Measurements from ENCODE around the gene COBLL1. TPM values are rescaled to one million over a fixed set of nuclear protein-coding genes. Genes with fewer than 3 reads are reported as not detected.

Gene COBLL1
- total and polyA plus RNA-seq, 4 donors, result 16.3 to 114 (median 36.4) TPM

GRCh38 chr2:164756773-164757172 lies 84.8 kb downstream of the COBLL1 start (continued):
- no peak for TF ChIP-seq REST (IDR thresholded peaks at IDR 0.05)

GRCh38 chr2:164755952-164756351 lies 85.7 kb downstream of the COBLL1 start:
- peaks cover 0 to 3% (median 2%) of the 10 kb centered on the region in 4 donors for H3K36me3 ChIP-seq (ENCODE audit: control insufficient read depth in 4 of 4, insufficient read depth in 3 of 4, low read depth in 1 of 4, low read length in 3 of 4)
- TF ChIP-seq HNF4G (IDR thresholded peaks at IDR 0.05), result no peak
- TF ChIP-seq MAX (IDR thresholded peaks at IDR 0.05), result no peak
- no peak for TF ChIP-seq EGR1 (IDR thresholded peaks at IDR 0.05; ENCODE audit: low read depth in 2 of 2)
- TF ChIP-seq SP1 (IDR thresholded peaks at IDR 0.05), result no peak
- TF ChIP-seq NR2F2 (IDR thresholded peaks at IDR 0.05), result no peak
- no peak for TF ChIP-seq GABPA (IDR thresholded peaks at IDR 0.05 in 1 of 2, conservative IDR thresholded peaks at IDR 0.05 in 1 of 2)
- no peak for TF ChIP-seq RAD21 (IDR thresholded peaks at IDR 0.05)
- no peak for TF ChIP-seq TAF1 (conservative IDR thresholded peaks at IDR 0.05)
- TF ChIP-seq FOXA1 (IDR thresholded peaks at IDR 0.05), result no peak
- no peak for TF ChIP-seq FOXA2 (IDR thresholded peaks at IDR 0.05)
- no peak for TF ChIP-seq JUND (IDR thresholded peaks at IDR 0.05)
- no peak for TF ChIP-seq YY1 (IDR thresholded peaks at IDR 0.05)
- TF ChIP-seq ATF3 (IDR thresholded peaks at IDR 0.05), result no peak
- no peak for TF ChIP-seq REST (IDR thresholded peaks at IDR 0.05)
- TF ChIP-seq CTCF (IDR thresholded peaks at IDR 0.05; ENCODE audit: low read depth, low read length, missing input control), result no peak
- no peak for TF ChIP-seq RXRA (IDR thresholded peaks at IDR 0.05)
- TF ChIP-seq ZBTB33 (IDR thresholded peaks at IDR 0.05), result no peak
- TF ChIP-seq HNF4A (conservative IDR thresholded peaks at IDR 0.05), result no peak
- H3K9me3 ChIP-seq (ENCODE audit: control insufficient read depth in 4 of 4, low read length in 3 of 4), result no peaks in the 10 kb centered on the region
- no peak overlapping the region for H3K4me3 ChIP-seq (ENCODE audit: low read depth in 1 of 3, low read length in 3 of 3)
- DNase-seq (ENCODE audit: low spot score), result no peak
- WGBS, result 94% methylated on average over 2 of the region's 2 CpGs
- peaks cover 0 to 17% (median 5%) of the 10 kb centered on the region in 4 donors for H3K4me1 ChIP-seq (ENCODE audit: control insufficient read depth in 4 of 4, insufficient read depth in 4 of 4, low read length in 3 of 4)
- no peaks in the 10 kb centered on the region for H3K27me3 ChIP-seq (ENCODE audit: control insufficient read depth in 4 of 4, insufficient read depth in 4 of 4, low read length in 3 of 4)
- no peak overlapping the region for H3K9ac ChIP-seq (ENCODE audit: low read depth in 1 of 2, low read length in 2 of 2)
- no peak overlapping the region for H3K27ac ChIP-seq (ENCODE audit: low read depth in 1 of 2, low read length in 2 of 2)
